Activated CD8-positive, alpha-beta T cell treated with anti-CD3 and anti-CD28 coated beads for 36 hours (primary cell): ENCODE measurements around the gene MYO1B. TPM values are rescaled to one million over a fixed set of nuclear protein-coding genes. Genes with fewer than 3 reads are reported as not detected.

Experiments used
- ATAC-seq: fragments of 200-7000 bp; cut with Tn5 transposase; one replicate; pipeline ENCODE4 v1.10.0; 2021; ENCODE audit warnings: mild to moderate bottlenecking, moderate library complexity
- CTCF ChIA-PET: fragments of 350-600 bp; sonication (Branson Sonifier 250); formaldehyde crosslinking; loops from one replicate; lab custom pipeline; 2021; ENCODE audit warnings: antibody characterized with exemption; lab: Charles Lee
- POLR2A ChIA-PET: fragments of 350-600 bp; sonication (Branson Sonifier 250); formaldehyde crosslinking; loops from one replicate; lab custom pipeline; 2021; ENCODE audit warnings: antibody characterized with exemption; lab: Charles Lee
- DNase-seq: peaks from one replicate; pipeline ENCODE4 v3.0.0-alpha.2; 2020
- H3K27ac Mint-ChIP-seq: one replicate; pipeline ENCODE4 v1.8.0; 2021; ENCODE audit warnings: mild to moderate bottlenecking, mixed read lengths
- H3K27me3 Mint-ChIP-seq: one replicate; pipeline ENCODE4 v1.8.0; 2021; ENCODE audit warnings: mixed read lengths
- H3K36me3 Mint-ChIP-seq: one replicate; pipeline ENCODE4 v1.8.0; 2021; ENCODE audit warnings: low read depth, mixed read lengths
- H3K4me1 Mint-ChIP-seq: one replicate; pipeline ENCODE4 v1.8.0; 2021; ENCODE audit warnings: low read depth, mixed read lengths
- H3K4me3 Mint-ChIP-seq: one replicate; pipeline ENCODE4 v1.8.0; 2021; ENCODE audit warnings: mild to moderate bottlenecking, moderate library complexity, mixed read lengths
- H3K9me3 Mint-ChIP-seq: one replicate; pipeline ENCODE4 v1.8.0; 2021; ENCODE audit warnings: mixed read lengths
- intact Hi-C: fragments of 100-400 bp; cut with micrococcal nuclease; formaldehyde crosslinking; loops from one replicate; pipeline ENCODE4 v1.10.0; 2022
- total RNA-seq, 2 experiments: library from RNA; stranded (reverse); gene quantifications; one replicate each; pipeline ENCODE4 v1.2.3, GENCODE V29; 2021
- TF ChIP-seq, protein P1 (sequence below): fragments of 200-600 bp; IDR thresholded peaks from one replicate; pipeline ENCODE4 v1.8.0; 2022; ENCODE audit warnings: antibody characterized with exemption, mild to moderate bottlenecking

Gene MYO1B
- total RNA-seq, 2 experiments from 2014 or later = 43.2 to 44.8 TPM

DNA sequence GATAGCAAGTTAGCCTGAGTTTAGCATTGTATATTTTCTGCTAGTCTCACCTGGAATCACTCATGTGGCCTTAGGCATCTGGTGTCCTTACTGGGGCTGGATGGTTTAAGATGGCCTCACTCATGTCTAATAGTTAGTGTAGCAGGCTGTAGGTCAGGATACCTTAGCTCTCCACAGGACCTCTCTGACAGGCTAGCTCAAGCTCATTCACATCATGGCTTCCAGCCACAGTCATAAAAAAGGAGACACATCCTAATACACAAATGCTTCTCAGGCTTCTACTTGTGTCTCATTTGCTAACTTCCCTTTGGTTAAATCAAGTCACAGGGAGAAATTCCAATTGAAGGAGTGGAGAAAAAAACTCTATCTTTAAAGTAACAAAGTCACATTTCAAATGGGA lies 47.7 kb downstream of the MYO1B start:
- no peaks in the 10 kb centered on the region for H3K36me3 Mint-ChIP-seq
- no peaks in the 10 kb centered on the region for H3K9me3 Mint-ChIP-seq
- ATAC-seq (no peak), DNase-seq (no peak)
- H3K27ac Mint-ChIP-seq = no peak overlapping the region
- H3K4me1 Mint-ChIP-seq = no peaks in the 10 kb centered on the region
- intact Hi-C loops = no loop called here
- CTCF ChIA-PET = no interaction called here
- H3K27me3 Mint-ChIP-seq = no peaks in the 10 kb centered on the region
- POLR2A ChIA-PET = no interaction called here
- TF ChIP-seq, protein P1, sequence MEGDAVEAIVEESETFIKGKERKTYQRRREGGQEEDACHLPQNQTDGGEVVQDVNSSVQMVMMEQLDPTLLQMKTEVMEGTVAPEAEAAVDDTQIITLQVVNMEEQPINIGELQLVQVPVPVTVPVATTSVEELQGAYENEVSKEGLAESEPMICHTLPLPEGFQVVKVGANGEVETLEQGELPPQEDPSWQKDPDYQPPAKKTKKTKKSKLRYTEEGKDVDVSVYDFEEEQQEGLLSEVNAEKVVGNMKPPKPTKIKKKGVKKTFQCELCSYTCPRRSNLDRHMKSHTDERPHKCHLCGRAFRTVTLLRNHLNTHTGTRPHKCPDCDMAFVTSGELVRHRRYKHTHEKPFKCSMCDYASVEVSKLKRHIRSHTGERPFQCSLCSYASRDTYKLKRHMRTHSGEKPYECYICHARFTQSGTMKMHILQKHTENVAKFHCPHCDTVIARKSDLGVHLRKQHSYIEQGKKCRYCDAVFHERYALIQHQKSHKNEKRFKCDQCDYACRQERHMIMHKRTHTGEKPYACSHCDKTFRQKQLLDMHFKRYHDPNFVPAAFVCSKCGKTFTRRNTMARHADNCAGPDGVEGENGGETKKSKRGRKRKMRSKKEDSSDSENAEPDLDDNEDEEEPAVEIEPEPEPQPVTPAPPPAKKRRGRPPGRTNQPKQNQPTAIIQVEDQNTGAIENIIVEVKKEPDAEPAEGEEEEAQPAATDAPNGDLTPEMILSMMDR = no peak
- no peak overlapping the region for H3K4me3 Mint-ChIP-seq

DNA sequence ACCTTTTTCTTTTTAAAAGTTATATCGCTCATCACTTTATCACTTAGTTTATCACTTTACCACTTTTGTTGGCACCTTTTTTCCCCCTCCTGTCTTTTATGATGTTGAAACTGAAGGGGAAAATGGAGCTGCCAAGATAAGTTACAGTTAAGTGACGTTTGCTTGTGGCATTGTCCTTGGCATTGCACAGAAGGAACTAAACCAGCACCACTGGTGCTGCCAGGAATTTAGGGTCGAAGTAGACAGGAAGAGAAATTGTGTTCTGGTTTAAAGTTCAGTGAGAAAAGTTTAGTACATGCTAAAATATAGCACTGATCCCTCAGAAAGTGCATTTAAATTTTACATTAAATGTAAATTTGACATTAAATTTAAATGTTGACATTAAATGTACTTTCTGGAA lies 49.9 kb downstream of the MYO1B start:
- intact Hi-C loops = no loop called here
- Mint-ChIP-seq H3K27ac (no peak overlapping the region), H3K27me3 (peaks cover 2% of the 10 kb centered on the region), H3K4me3 (no peak overlapping the region), H3K4me1 (no peaks in the 10 kb centered on the region), H3K9me3 (no peaks in the 10 kb centered on the region), H3K36me3 (no peaks in the 10 kb centered on the region)
- TF ChIP-seq, protein P1 = no peak
- ATAC-seq (no peak), DNase-seq (no peak)
- POLR2A ChIA-PET = no interaction called here
- CTCF ChIA-PET = no interaction called here

DNA sequence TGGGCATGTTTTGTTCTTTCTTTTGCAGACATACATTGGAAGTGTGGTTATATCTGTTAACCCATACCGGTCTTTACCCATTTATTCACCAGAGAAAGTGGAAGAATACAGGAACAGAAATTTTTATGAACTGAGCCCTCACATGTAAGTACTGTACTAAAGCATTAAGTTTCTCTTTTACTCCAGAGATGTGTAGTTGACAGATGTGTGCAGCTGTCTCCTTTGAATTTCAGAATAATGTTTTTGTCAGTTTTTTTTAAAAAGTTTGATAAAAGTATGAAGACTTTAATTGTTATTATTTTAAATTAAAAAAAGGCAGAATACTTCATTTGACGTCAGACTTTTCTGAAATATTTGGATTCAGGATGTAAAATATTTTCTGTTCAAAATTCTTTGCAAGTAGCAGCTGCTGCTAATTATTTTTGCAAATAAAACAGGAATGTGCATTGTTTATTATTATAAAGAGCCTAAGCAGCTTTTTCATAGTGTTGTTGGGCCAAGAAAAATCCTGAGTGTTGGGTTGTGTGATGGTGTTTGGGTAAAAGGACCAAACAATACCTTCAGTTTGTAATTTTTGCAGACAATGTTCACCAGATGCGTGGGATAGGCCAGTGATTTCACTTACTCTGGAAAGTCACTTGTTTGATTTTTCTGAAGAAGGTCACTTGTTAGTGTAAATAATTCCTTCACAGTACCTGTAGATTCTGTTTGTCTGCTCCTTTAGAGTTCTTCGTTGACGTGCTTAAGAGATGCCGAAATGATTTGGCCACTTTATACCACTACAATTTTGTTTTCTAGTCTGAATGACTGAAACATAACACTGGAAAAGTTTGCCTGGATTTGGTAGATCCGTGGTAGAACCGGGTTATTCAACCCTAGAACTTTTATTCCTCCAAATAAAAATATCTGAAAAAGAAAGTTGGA lies 51.1 kb downstream of the MYO1B start:
- TF ChIP-seq, protein P1 = no peak
- no peak for DNase-seq
- Mint-ChIP-seq H3K4me1 (no peaks in the 10 kb centered on the region), H3K36me3 (peaks cover 1% of the 10 kb centered on the region), H3K4me3 (no peak overlapping the region), H3K27ac (no peak overlapping the region), H3K27me3 (peaks cover 2% of the 10 kb centered on the region), H3K9me3 (no peaks in the 10 kb centered on the region)
- POLR2A ChIA-PET = no interaction called here
- ATAC-seq = no peak
- CTCF ChIA-PET = no interaction called here
- intact Hi-C loops = no loop called here

DNA sequence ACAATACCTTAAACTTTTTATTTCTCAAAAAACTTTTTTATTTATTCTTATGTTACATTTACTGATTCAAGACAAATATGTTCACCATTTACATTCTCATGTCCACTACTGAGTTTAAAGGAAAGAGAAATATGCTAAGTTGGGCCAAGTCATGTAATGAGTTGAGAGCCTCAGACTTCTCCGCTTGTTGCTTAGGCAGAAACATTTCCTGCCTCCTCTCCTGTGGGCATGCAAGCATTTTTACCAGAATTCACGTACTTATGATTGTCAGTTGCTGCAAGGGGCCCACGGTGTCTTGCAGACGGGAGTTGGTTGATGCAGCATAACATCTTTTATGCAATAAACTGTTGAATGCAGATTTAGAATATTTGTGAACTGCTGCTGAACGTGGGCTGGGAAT lies 51.8 kb downstream of the MYO1B start:
- no peaks in the 10 kb centered on the region for H3K9me3 Mint-ChIP-seq
- DNase-seq = no peak
- no peaks in the 10 kb centered on the region for H3K4me1 Mint-ChIP-seq
- H3K36me3 Mint-ChIP-seq = peaks cover 1% of the 10 kb centered on the region
- H3K4me3 Mint-ChIP-seq = no peak overlapping the region
- H3K27me3 Mint-ChIP-seq = peaks cover 4% of the 10 kb centered on the region
- H3K27ac Mint-ChIP-seq = no peak overlapping the region
- TF ChIP-seq, protein P1 = no peak
- intact Hi-C loops = no loop called here
- ATAC-seq = no peak
- CTCF ChIA-PET = no interaction called here
- POLR2A ChIA-PET = no interaction called here

DNA sequence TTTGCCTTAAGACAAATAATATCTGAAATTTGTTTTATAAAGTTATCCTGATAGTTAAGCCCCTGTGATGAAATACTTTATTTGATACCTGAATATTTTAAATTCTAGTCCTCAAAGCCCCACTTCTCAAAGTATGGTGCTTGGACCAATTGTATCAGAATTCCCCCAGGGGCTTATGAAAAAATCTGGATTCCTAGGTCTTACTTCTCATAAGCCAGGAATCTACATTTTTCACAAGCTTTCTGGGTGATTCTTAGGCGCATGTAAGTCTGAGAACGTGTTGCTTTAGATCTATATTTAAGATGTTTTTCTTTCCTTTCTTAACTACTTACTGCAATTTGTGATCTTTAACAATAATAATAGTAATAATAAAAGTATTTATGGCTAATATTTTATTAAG lies 53.1 kb downstream of the MYO1B start:
- H3K4me3 Mint-ChIP-seq = no peak overlapping the region
- no peaks in the 10 kb centered on the region for H3K4me1 Mint-ChIP-seq
- H3K27ac Mint-ChIP-seq = no peak overlapping the region
- ATAC-seq = no peak
- H3K27me3 Mint-ChIP-seq = peaks cover 4% of the 10 kb centered on the region
- CTCF ChIA-PET = no interaction called here
- no peaks in the 10 kb centered on the region for H3K9me3 Mint-ChIP-seq
- POLR2A ChIA-PET = no interaction called here
- TF ChIP-seq, protein P1 = no peak
- intact Hi-C loops = no loop called here
- peaks cover 1% of the 10 kb centered on the region for H3K36me3 Mint-ChIP-seq
- DNase-seq = no peak
